HTERT RPE-1 (cell line): ENCODE data around the gene RANBP10.
"Not testable (repeated sequence)": the region's sequence is repeated elsewhere in the genome, so short reads cannot be mapped to it uniquely, and the experiment has no call there.

ENCODE experiments used
- in situ Hi-C: fragments of 300-500 bp; cut with MboI; formaldehyde crosslinking; loops from 4 replicates; pipeline ENCODE4 v1.14.3; 2020; ENCODE audit warnings: low sequenced_read_pairs

Gene RANBP10

GRCh38 chr16:67806428-67807147 lies at the start of gene RANBP10, which contains the start of gene TSNAXIP1:
Gene RANBP10, minus strand, starts transcription at chr16:67806560. Its CDS starts 24 bp downstream, at chr16:67806536.
Gene TSNAXIP1, plus strand, starts transcription at chr16:67806889. Its CDS starts 261 bp downstream, at chr16:67807150.
- in situ Hi-C loops: no loop called here

GRCh38 chr16:67855789-67856188 lies 49.4 kb upstream of the RANBP10 start:
- in situ Hi-C loops: no loop called here

- in situ Hi-C loops: no loop called here
Observed at GRCh38 chr16:67853670-67854069, 47.3 kb upstream of the RANBP10 start.

- in situ Hi-C loops: no loop called here
Observed at GRCh38 chr16:67848118-67848517, 41.8 kb upstream of the RANBP10 start.

GRCh38 chr16:67847064-67847861 lies 40.9 kb upstream of the RANBP10 start, which contains the start of gene CENPT:
Gene CENPT, minus strand, starts transcription at chr16:67847693. Its CDS starts 13,834 bp downstream, at chr16:67833859.
- in situ Hi-C loops: no loop called here

- in situ Hi-C loops: no loop called here
Observed at GRCh38 chr16:67846320-67847063, 40.1 kb upstream of the RANBP10 start, which contains the start of gene NUTF2. Gene NUTF2, plus strand, starts transcription at chr16:67846933. Its CDS starts 18,198 bp downstream, at chr16:67865131.

GRCh38 chr16:67846063-67846319 lies 39.6 kb upstream of the RANBP10 start:
- in situ Hi-C loops: no loop called here

GRCh38 chr16:67845291-67846062 lies 39.1 kb upstream of the RANBP10 start:
- in situ Hi-C loops: no loop called here

GRCh38 chr16:67844497-67844896 lies 38.1 kb upstream of the RANBP10 start:
- in situ Hi-C loops: no loop called here

GRCh38 chr16:67843343-67843765 lies 37.0 kb upstream of the RANBP10 start:
- in situ Hi-C loops: no loop called here

GRCh38 chr16:67842509-67843342 lies 36.4 kb upstream of the RANBP10 start:
- in situ Hi-C loops: no loop called here

- in situ Hi-C loops: no loop called here
Observed at GRCh38 chr16:67841816-67842508, 35.6 kb upstream of the RANBP10 start, which contains the start of gene THAP11. Gene THAP11, plus strand, starts transcription at chr16:67842320. Its CDS starts 235 bp downstream, at chr16:67842555.

GRCh38 chr16:67841198-67841815 lies 34.9 kb upstream of the RANBP10 start:
- in situ Hi-C loops: no loop called here

- in situ Hi-C loops: no loop called here
Observed at GRCh38 chr16:67837811-67838210, 31.5 kb upstream of the RANBP10 start.

GRCh38 chr16:67837190-67837589 lies 30.8 kb upstream of the RANBP10 start:
- in situ Hi-C loops: not testable (repeated sequence)

- in situ Hi-C loops: no loop called here
Observed at GRCh38 chr16:67834242-67834614, 27.9 kb upstream of the RANBP10 start.

- in situ Hi-C loops: no loop called here
Observed at GRCh38 chr16:67833415-67834241, 27.3 kb upstream of the RANBP10 start.

GRCh38 chr16:67833030-67833414 lies 26.7 kb upstream of the RANBP10 start:
- in situ Hi-C loops: no loop called here
